GM12878 (cell line): Measurements from ENCODE around the gene SLC17A2. TPM values are rescaled to one million over a fixed set of nuclear protein-coding genes. Genes with fewer than 3 reads are reported as not detected.

ENCODE experiments used
- BHLHE40 ChIP-seq, 2 experiments: fragments of 450-650 bp in 1 of 2; IDR thresholded peaks; 2 replicates each; pipeline ENCODE4 v1.6.1; 2011 to 2017; ENCODE audit warnings: low read depth in 2 of 2, borderline replicate concordance in 1 of 2, improper control_type of control experiment in 1 of 2, low read length in 1 of 2, mild to moderate bottlenecking in 1 of 2
- CBX5 ChIP-seq: sonication (generic); IDR thresholded peaks from 2 replicates; pipeline ENCODE4 v1.6.1; 2016; ENCODE audit warnings: low read depth, moderate library complexity, mild to moderate bottlenecking, inconsistent platforms
- CREM ChIP-seq: IDR thresholded peaks from 2 replicates; pipeline ENCODE4 v1.6.1; 2014; ENCODE audit warnings: antibody characterized with exemption, low read depth
- EED ChIP-seq: sonication (generic); IDR thresholded peaks from 2 replicates; pipeline ENCODE4 v1.6.1; 2016; ENCODE audit warnings: antibody characterized with exemption, low read depth
- ESRRA ChIP-seq: IDR thresholded peaks from 2 replicates; pipeline ENCODE4 v1.6.1; 2012; ENCODE audit warnings: mild to moderate bottlenecking, low read length, improper control_type of control experiment
- ETV6 ChIP-seq, 2 experiments: fragments of 450-650 bp in 1 of 2; IDR thresholded peaks in 1 of 2; conservative IDR thresholded peaks in 1 of 2; 2 replicates each; pipeline ENCODE4 v1.6.1; 2014; ENCODE audit warnings: antibody characterized with exemption in 1 of 2, borderline replicate concordance in 1 of 2, low read depth in 1 of 2, mild to moderate bottlenecking in 1 of 2, moderate library complexity in 1 of 2
- FOS ChIP-seq: IDR thresholded peaks from 3 replicates; pipeline ENCODE4 v1.6.1; 2011; ENCODE audit warnings: borderline replicate concordance; ENCODE audit not compliant: insufficient read length; ENCODE audit errors: extremely low read depth
- IRF3 ChIP-seq: fragments of 450-650 bp; IDR thresholded peaks from 2 replicates; pipeline ENCODE4 v1.6.1; 2014; ENCODE audit warnings: mild to moderate bottlenecking
- IRF4 ChIP-seq: IDR thresholded peaks from 2 replicates; pipeline ENCODE4 v1.6.1; 2011; ENCODE audit warnings: low read depth, low read length
- KLF5 ChIP-seq: fragments of 450-650 bp; IDR thresholded peaks from 2 replicates; pipeline ENCODE4 v1.6.1; 2014; ENCODE audit warnings: mild to moderate bottlenecking; ENCODE audit not compliant: partially characterized antibody
- MXI1 ChIP-seq: fragments of 150-350 bp; IDR thresholded peaks from 2 replicates; pipeline ENCODE4 v1.6.1; 2011; ENCODE audit warnings: low read depth, mild to moderate bottlenecking, inconsistent platforms, low read length, improper control_type of control experiment
- NFIC ChIP-seq: IDR thresholded peaks from 2 replicates; pipeline ENCODE4 v1.6.1; 2012; ENCODE audit warnings: low read depth, mild to moderate bottlenecking, inconsistent platforms, low read length, moderate library complexity
- SP1 ChIP-seq: IDR thresholded peaks from one replicate; pipeline ENCODE4 v1.6.1; 2011; ENCODE audit warnings: low read depth, low read length
- SREBF1 ChIP-seq: IDR thresholded peaks from 2 replicates; pipeline ENCODE4 v1.6.1; 2012; ENCODE audit warnings: mild to moderate bottlenecking, low read length
- SUZ12 ChIP-seq: fragments of 200-600 bp; sonication (generic); IDR thresholded peaks from one replicate; pipeline ENCODE4 v1.6.1; 2018; ENCODE audit warnings: antibody characterized with exemption, mild to moderate bottlenecking; ENCODE audit not compliant: unreplicated experiment
- TAF1 ChIP-seq: IDR thresholded peaks from 2 replicates; pipeline ENCODE4 v1.6.1; 2011; ENCODE audit warnings: mild to moderate bottlenecking, low read depth, low read length, borderline replicate concordance
- TBL1XR1 ChIP-seq: IDR thresholded peaks from 2 replicates; pipeline ENCODE4 v1.6.1; 2012; ENCODE audit warnings: low read depth, low read length, improper control_type of control experiment
- YBX1 ChIP-seq: fragments of 450-650 bp; IDR thresholded peaks from 2 replicates; pipeline ENCODE4 v1.6.1; 2016; ENCODE audit warnings: antibody characterized with exemption
- ZNF24 ChIP-seq: fragments of 450-650 bp; IDR thresholded peaks from 2 replicates; pipeline ENCODE4 v1.6.1; 2017; ENCODE audit warnings: antibody characterized with exemption, mild to moderate bottlenecking
- ZNF622 ChIP-seq: fragments of 450-650 bp; IDR thresholded peaks from 2 replicates; pipeline ENCODE4 v1.6.1; 2017; ENCODE audit warnings: mild to moderate bottlenecking, inconsistent platforms
- polyA plus RNA-seq, 11 experiments: library from polyadenylated mRNA; depleted of rRNA in 4 of 11; unstranded in 6 of 11; stranded (reverse) in 5 of 11; fragments of >200 nt; fragmentation: Nextera tagmentation in 4 of 11; fragmentation: Illumina TruSeq in 1 of 11; extraction: Ambion mirVana in 4 of 11; extraction: Trizol in 1 of 11; gene quantifications; 1 replicate in 1 of 11; 2 replicates in 10 of 11; pipeline versions ENCODE4 v1.2.1 to v1.2.3, GENCODE V29; 2011 to 2016; ENCODE audit warnings: inconsistent platforms in 2 of 11, missing spikeins in 2 of 11, low read depth in 1 of 11
- total RNA-seq, 4 experiments: library from RNA; depleted of rRNA in 3 of 4; stranded (reverse); fragments of >200 nt in 3 of 4; fragmentation: Illumina TruSeq in 1 of 4; extraction: Trizol in 1 of 4; gene quantifications; 2 replicates each; pipeline versions ENCODE4 v1.2.1 to v1.2.3, GENCODE V29; 2013 to 2021
- TF ChIP-seq, protein P1 (sequence below): fragments of 450-650 bp; IDR thresholded peaks from 2 replicates; pipeline ENCODE4 v1.6.1; 2017; ENCODE audit warnings: antibody characterized with exemption, mild to moderate bottlenecking, moderate library complexity
- TF ChIP-seq, protein P2 (sequence below): IDR thresholded peaks from 2 replicates; pipeline ENCODE4 v1.6.1; 2012; ENCODE audit warnings: low read depth, low read length, improper control_type of control experiment
- TF ChIP-seq, protein P3 (sequence below): IDR thresholded peaks from 2 replicates; pipeline ENCODE4 v1.6.1; 2012; ENCODE audit warnings: low read length, inconsistent platforms
- TF ChIP-seq, protein P4 (sequence below): IDR thresholded peaks from 2 replicates; pipeline ENCODE4 v1.6.1; 2011; ENCODE audit warnings: low read depth, mild to moderate bottlenecking, low read length, moderate library complexity, borderline replicate concordance; ENCODE audit errors: extremely low read depth

The SLC17A2 gene
- total and polyA plus RNA-seq, 10 of the 15 experiments (the other 5 are each of a cell fraction or from before 2014, with no cell fraction given): not detected

- no peak for TF ChIP-seq SREBF1
- TF ChIP-seq NFIC: peak; percentile 92
- no peak for TF ChIP-seq SUZ12
- TF ChIP-seq ETV6 (conservative IDR thresholded peaks at IDR 0.05 in 1 of 2, IDR thresholded peaks at IDR 0.05 in 1 of 2; ENCODE audit: borderline replicate concordance in 1 of 2, low read depth in 1 of 2): peak in 1 of 2 experiments; percentile 75; a peak in 1 of 4 replicates
- TF ChIP-seq, protein P1, sequence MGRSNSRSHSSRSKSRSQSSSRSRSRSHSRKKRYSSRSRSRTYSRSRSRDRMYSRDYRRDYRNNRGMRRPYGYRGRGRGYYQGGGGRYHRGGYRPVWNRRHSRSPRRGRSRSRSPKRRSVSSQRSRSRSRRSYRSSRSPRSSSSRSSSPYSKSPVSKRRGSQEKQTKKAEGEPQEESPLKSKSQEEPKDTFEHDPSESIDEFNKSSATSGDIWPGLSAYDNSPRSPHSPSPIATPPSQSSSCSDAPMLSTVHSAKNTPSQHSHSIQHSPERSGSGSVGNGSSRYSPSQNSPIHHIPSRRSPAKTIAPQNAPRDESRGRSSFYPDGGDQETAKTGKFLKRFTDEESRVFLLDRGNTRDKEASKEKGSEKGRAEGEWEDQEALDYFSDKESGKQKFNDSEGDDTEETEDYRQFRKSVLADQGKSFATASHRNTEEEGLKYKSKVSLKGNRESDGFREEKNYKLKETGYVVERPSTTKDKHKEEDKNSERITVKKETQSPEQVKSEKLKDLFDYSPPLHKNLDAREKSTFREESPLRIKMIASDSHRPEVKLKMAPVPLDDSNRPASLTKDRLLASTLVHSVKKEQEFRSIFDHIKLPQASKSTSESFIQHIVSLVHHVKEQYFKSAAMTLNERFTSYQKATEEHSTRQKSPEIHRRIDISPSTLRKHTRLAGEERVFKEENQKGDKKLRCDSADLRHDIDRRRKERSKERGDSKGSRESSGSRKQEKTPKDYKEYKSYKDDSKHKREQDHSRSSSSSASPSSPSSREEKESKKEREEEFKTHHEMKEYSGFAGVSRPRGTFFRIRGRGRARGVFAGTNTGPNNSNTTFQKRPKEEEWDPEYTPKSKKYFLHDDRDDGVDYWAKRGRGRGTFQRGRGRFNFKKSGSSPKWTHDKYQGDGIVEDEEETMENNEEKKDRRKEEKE: no peak
- no peak for TF ChIP-seq TAF1
- TF ChIP-seq TBL1XR1: no peak
- peak; percentile 32; the same call in 1 of the 2 replicates for TF ChIP-seq EED
- 0 out of 2 replicates have a peak, but pooled peaks have one; percentile 15 for TF ChIP-seq CBX5
- no peak for TF ChIP-seq ESRRA
- no peak for TF ChIP-seq KLF5
- peak; percentile 35 for TF ChIP-seq SP1
- no peak for TF ChIP-seq ZNF622
- TF ChIP-seq, protein P2, sequence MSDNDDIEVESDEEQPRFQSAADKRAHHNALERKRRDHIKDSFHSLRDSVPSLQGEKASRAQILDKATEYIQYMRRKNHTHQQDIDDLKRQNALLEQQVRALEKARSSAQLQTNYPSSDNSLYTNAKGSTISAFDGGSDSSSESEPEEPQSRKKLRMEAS: no peak
- TF ChIP-seq YBX1: no peak
- no peak for TF ChIP-seq IRF3
- TF ChIP-seq BHLHE40 (IDR thresholded peaks at IDR 0.05; ENCODE audit: borderline replicate concordance in 1 of 2, low read depth in 2 of 2, low read length in 1 of 2): peak; percentile 40 to 46; a peak in 2 of 4 replicates
- peak; percentile 89 for TF ChIP-seq IRF4
- no peak for TF ChIP-seq FOS
- no peak for TF ChIP-seq MXI1
- TF ChIP-seq, protein P3, sequence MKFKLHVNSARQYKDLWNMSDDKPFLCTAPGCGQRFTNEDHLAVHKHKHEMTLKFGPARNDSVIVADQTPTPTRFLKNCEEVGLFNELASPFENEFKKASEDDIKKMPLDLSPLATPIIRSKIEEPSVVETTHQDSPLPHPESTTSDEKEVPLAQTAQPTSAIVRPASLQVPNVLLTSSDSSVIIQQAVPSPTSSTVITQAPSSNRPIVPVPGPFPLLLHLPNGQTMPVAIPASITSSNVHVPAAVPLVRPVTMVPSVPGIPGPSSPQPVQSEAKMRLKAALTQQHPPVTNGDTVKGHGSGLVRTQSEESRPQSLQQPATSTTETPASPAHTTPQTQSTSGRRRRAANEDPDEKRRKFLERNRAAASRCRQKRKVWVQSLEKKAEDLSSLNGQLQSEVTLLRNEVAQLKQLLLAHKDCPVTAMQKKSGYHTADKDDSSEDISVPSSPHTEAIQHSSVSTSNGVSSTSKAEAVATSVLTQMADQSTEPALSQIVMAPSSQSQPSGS: peak; percentile 78
- no peak for TF ChIP-seq ZNF24
- peak; percentile 68; the same call in 1 of the 2 replicates for TF ChIP-seq CREM
- TF ChIP-seq, protein P4, sequence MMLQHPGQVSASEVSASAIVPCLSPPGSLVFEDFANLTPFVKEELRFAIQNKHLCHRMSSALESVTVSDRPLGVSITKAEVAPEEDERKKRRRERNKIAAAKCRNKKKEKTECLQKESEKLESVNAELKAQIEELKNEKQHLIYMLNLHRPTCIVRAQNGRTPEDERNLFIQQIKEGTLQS: no peak
Measured at GRCh38 chr6:25944688-25945574, 14.4 kb upstream of the SLC17A2 start (continued).
